ENCODE results near the gene HBEGF. TPM values are rescaled to one million over a fixed set of nuclear protein-coding genes. Genes with fewer than 3 reads are reported as not detected.

Gene HBEGF
- total and polyA plus RNA-seq, 10 of the 15 experiments (the other 5 are each of a cell fraction or from before 2014, with no cell fraction given): 0.87 to 3.1 (median 2.1) TPM

GRCh38 chr5:140342287-140342686 is 4.1 kb downstream of the HBEGF start:
- no peak overlapping the region for H3K4me3 ChIP-seq
- DNase-seq (ENCODE audit: low read depth, low spot score) (peak; percentile 60), ATAC-seq (peak; percentile 17), FAIRE-seq (no peak)
- no peaks in the 10 kb centered on the region for H4K20me1 ChIP-seq (ENCODE audit: control insufficient read depth, insufficient read depth)
- BruUV-seq (replicated peaks): no TSS peak
- peak overlapping the region; percentile 80 for H2AFZ ChIP-seq (ENCODE audit: control insufficient read depth, low read depth, low read length)
- H3K9me3 ChIP-seq (replicated peaks; ENCODE audit: control insufficient read depth, insufficient read depth, low read length): no peaks in the 10 kb centered on the region
- no peaks in the 10 kb centered on the region for H3K27me3 ChIP-seq (replicated peaks in 1 of 2; ENCODE audit: control insufficient read depth in 2 of 2, insufficient read depth in 2 of 2, low read length in 1 of 2)
- H3K4me1 ChIP-seq (ENCODE audit: control insufficient read depth, insufficient read depth, low read length): peaks cover 42% of the 10 kb centered on the region
- SMC1A ChIA-PET (ENCODE audit: uncharacterized antibody, unreplicated experiment): interaction anchor here (0.6 to 2.0 kb wide), 5 partner anchors 10 to 359 kb away, joined by 3 to 8 read pairs (median 5); no protein-coding TSS in a partner anchor
- 10% methylated on average over 6 of the region's 6 CpGs for WGBS (ENCODE audit: insufficient coverage, insufficient replicate concordance, low lambda C conversion rate, missing lambda C conversion rate)
- in situ Hi-C loops (cut with MboI): no loop called here
- CTCF ChIA-PET: interaction anchor here (1.3 to 16.9 kb wide), 5 partner anchors 8 to 173 kb away, joined by 3 to 774 read pairs (median 10); no protein-coding TSS in a partner anchor
- peak overlapping the region; percentile 69 for H3K4me2 ChIP-seq (ENCODE audit: control insufficient read depth, insufficient read depth)
- H3K27ac ChIP-seq (ENCODE audit: control insufficient read depth, insufficient read depth): peak overlapping the region; percentile 72
- peaks cover 3% of the 10 kb centered on the region for H3K79me2 ChIP-seq (ENCODE audit: control insufficient read depth, insufficient read depth, low read length)
- intact Hi-C loops (cut with micrococcal nuclease; ENCODE audit: unreplicated experiment): no loop called here
- no peaks in the 10 kb centered on the region for H3K36me3 ChIP-seq (ENCODE audit: control insufficient read depth in 2 of 2, insufficient read depth in 2 of 2, low read length in 1 of 2)
- RAD21 ChIA-PET (ENCODE audit: unreplicated experiment): interaction anchor here (9.2 kb wide), 1 partner anchor 97 kb away, joined by 131 read pairs; no protein-coding TSS in a partner anchor
- POLR2A ChIA-PET: interaction anchor here (0.5 to 1.0 kb wide), 3 partner anchors 14 to 120 kb away, joined by 3 read pairs; no protein-coding TSS in a partner anchor
- H3K9ac ChIP-seq (ENCODE audit: control insufficient read depth, insufficient read depth, low read length): no peak overlapping the region
- TF ChIP-seq ATF7 (IDR thresholded peaks at IDR 0.05; ENCODE audit: low read depth): peak; percentile 29; the same call in 1 of the 2 replicates
- 0 out of 2 replicates have a peak, but pooled peaks have one; percentile 16 for TF ChIP-seq PRDM15 (CRISPR knock-in tag; IDR thresholded peaks at IDR 0.05)
- peak; percentile 6; the same call in 1 of the 2 replicates for TF ChIP-seq SPI1 (IDR thresholded peaks at IDR 0.05; ENCODE audit: borderline replicate concordance, insufficient read depth, low read depth, low read length)
- peak; percentile 47; the same call in 1 of the 2 replicates for TF ChIP-seq NFIC (IDR thresholded peaks at IDR 0.05; ENCODE audit: low read depth, low read length)
- peak; percentile 89 for TF ChIP-seq EED (IDR thresholded peaks at IDR 0.05; ENCODE audit: low read depth)
- peak; percentile 81 for TF ChIP-seq IKZF1 (conservative IDR thresholded peaks at IDR 0.05)
- no peak for TF ChIP-seq HDGF (IDR thresholded peaks at IDR 0.05)
- peak; percentile 33; the same call in 1 of the 3 replicates for TF ChIP-seq POU2F2 (IDR thresholded peaks at IDR 0.05; ENCODE audit: borderline replicate concordance, low read depth, low read length)
- no peak for TF ChIP-seq FOS (IDR thresholded peaks at IDR 0.05; ENCODE audit: borderline replicate concordance, extremely low read depth, insufficient read length)
- TF ChIP-seq RELA (IDR thresholded peaks at IDR 0.05; ENCODE audit: borderline replicate concordance, partially characterized antibody): no peak
- peak; percentile 70 for TF ChIP-seq CREB1 (IDR thresholded peaks at IDR 0.05; ENCODE audit: low read depth)
- TF ChIP-seq CHD2 (IDR thresholded peaks at IDR 0.05; ENCODE audit: borderline replicate concordance, low read depth, low read length): 0 out of 2 replicates have a peak, but pooled peaks have one; percentile 21
- TF ChIP-seq NBN (IDR thresholded peaks at IDR 0.05): no peak
- TF ChIP-seq RB1 (IDR thresholded peaks at IDR 0.05; ENCODE audit: borderline replicate concordance): no peak
- peak; percentile 69 for TF ChIP-seq CREM (IDR thresholded peaks at IDR 0.05; ENCODE audit: low read depth)
- TF ChIP-seq SMAD1 (IDR thresholded peaks at IDR 0.05; ENCODE audit: low read depth, partially characterized antibody): no peak
- TF ChIP-seq SRF (IDR thresholded peaks at IDR 0.05; ENCODE audit: low read depth in 2 of 2, low read length in 2 of 2): peak in 1 of 2 experiments; percentile 16; a peak in 1 of 4 replicates
- TF ChIP-seq TAF1 (IDR thresholded peaks at IDR 0.05; ENCODE audit: borderline replicate concordance, low read depth, low read length): no peak
- peak; percentile 68 for TF ChIP-seq MEF2A (IDR thresholded peaks at IDR 0.05; ENCODE audit: insufficient read depth, low read depth, low read length)
- TF ChIP-seq IKZF2 (IDR thresholded peaks at IDR 0.05): peak; percentile 42 to 65; a peak in 3 of 4 replicates
- 0 out of 2 replicates have a peak, but pooled peaks have one; percentile 24 for TF ChIP-seq DPF2 (IDR thresholded peaks at IDR 0.05)
- TF ChIP-seq ETV6 (conservative IDR thresholded peaks at IDR 0.05 in 1 of 2, IDR thresholded peaks at IDR 0.05 in 1 of 2; ENCODE audit: borderline replicate concordance in 1 of 2, low read depth in 1 of 2): peak in 1 of 2 experiments; percentile 85; a peak in 2 of 4 replicates
- TF ChIP-seq GABPA (IDR thresholded peaks at IDR 0.05; ENCODE audit: low read depth): peak; percentile 70

Data from GM12878 (cell line).